ENCODE data around the gene OOSP3. TPM values are rescaled to one million over a fixed set of nuclear protein-coding genes. Genes with fewer than 3 reads are reported as not detected.

OOSP3 gene
- total and polyA plus RNA-seq, 2 donors (not counting 3 experiments of a cell fraction or from before 2014, with no cell fraction given), result not detected

DNA sequence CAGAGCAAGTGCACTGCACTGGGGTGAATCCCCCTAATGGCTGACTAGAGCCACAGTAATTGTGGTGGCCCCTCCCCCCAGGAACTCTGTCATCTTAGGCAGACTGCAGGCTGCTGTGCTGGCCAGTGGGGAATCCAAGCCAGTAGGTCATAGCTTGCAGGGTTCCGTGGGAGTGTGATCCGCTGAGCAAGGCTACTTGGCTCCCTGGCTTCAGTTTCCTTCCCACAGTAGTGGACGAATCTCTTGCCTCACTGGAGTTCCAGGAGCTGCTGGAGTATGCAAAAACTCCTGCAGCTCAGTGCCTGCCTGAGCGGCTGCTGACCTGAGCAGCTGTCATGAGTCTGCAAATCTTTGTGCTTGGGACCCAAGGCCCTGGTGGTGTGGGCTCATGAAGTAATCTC lies 13.2 kb downstream of the OOSP3 start:
- POLR2A ChIA-PET, result no interaction called here
- DNase-seq (ENCODE audit: low read depth, low spot score), result no peak

DNA sequence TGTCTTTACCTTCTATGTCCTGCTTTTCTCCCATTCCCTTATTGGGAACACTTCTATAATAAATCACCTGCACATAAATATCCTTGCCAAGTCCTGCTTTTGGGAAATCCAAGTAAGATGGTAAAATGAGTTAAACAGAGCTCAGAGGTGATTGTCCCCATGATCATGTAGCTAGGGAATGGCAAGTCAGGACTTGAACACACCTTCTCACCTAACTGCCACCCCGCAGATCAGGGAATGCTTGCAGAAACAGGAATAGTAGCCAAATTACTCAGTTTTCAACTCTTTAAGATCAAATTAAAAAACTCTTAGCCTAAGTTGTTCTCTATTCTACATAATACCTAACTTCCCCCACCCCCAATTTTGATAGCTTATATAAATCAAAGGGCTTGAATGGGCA lies 16.0 kb downstream of the OOSP3 start:
- peaks cover 0 to 3% of the 10 kb centered on the region in 2 experiments for H3K27me3 ChIP-seq (ENCODE audit: control insufficient read depth in 2 of 2, insufficient read depth in 2 of 2, low read length in 2 of 2)
- FAIRE-seq, result no peak
- ChIA-PET CTCF (interaction anchor here (1.1 to 2.9 kb wide), 2 partner anchors 24 to 30 kb away, joined by 3 to 14 read pairs; no protein-coding TSS in a partner anchor), POLR2A (no interaction called here)
- no peaks in the 10 kb centered on the region for H3K79me2 ChIP-seq (ENCODE audit: control insufficient read depth, insufficient read depth, low read length)
- TF ChIP-seq POLR2A (IDR thresholded peaks at IDR 0.05; ENCODE audit: low read depth, low read length), result no peak
- TF ChIP-seq, protein P1, sequence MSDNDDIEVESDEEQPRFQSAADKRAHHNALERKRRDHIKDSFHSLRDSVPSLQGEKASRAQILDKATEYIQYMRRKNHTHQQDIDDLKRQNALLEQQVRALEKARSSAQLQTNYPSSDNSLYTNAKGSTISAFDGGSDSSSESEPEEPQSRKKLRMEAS (IDR thresholded peaks at IDR 0.05; ENCODE audit: insufficient read depth, insufficient read length), result no peak
- TF ChIP-seq EZH2 (IDR thresholded peaks at IDR 0.05; ENCODE audit: borderline replicate concordance, low read depth, low read length, severe bottlenecking), result no peak
- TF ChIP-seq MYC (IDR thresholded peaks at IDR 0.05; ENCODE audit: low read depth, low read length), result no peak
- TF ChIP-seq, protein P2, sequence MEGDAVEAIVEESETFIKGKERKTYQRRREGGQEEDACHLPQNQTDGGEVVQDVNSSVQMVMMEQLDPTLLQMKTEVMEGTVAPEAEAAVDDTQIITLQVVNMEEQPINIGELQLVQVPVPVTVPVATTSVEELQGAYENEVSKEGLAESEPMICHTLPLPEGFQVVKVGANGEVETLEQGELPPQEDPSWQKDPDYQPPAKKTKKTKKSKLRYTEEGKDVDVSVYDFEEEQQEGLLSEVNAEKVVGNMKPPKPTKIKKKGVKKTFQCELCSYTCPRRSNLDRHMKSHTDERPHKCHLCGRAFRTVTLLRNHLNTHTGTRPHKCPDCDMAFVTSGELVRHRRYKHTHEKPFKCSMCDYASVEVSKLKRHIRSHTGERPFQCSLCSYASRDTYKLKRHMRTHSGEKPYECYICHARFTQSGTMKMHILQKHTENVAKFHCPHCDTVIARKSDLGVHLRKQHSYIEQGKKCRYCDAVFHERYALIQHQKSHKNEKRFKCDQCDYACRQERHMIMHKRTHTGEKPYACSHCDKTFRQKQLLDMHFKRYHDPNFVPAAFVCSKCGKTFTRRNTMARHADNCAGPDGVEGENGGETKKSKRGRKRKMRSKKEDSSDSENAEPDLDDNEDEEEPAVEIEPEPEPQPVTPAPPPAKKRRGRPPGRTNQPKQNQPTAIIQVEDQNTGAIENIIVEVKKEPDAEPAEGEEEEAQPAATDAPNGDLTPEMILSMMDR (IDR thresholded peaks at IDR 0.05; ENCODE audit: extremely low read depth in 1 of 2, insufficient read depth in 1 of 2, low read depth in 1 of 2, low read length in 2 of 2), result no peak
- TF ChIP-seq POLR2AphosphoS5 (IDR thresholded peaks at IDR 0.05; ENCODE audit: insufficient read depth, low read depth, low read length), result no peak
- TF ChIP-seq JUN (IDR thresholded peaks at IDR 0.05; ENCODE audit: borderline replicate concordance, insufficient read depth, insufficient read length, low read depth), result no peak
- TF ChIP-seq GATA2 (IDR thresholded peaks at IDR 0.05; ENCODE audit: insufficient read depth, insufficient read length, low read depth, low read length), result no peak
- TF ChIP-seq FOS (IDR thresholded peaks at IDR 0.05; ENCODE audit: borderline replicate concordance, insufficient read depth, low read length), result no peak
- H4K20me1 ChIP-seq (replicated peaks; ENCODE audit: control insufficient read depth, extremely low read depth, insufficient read depth, low read length), result no peaks in the 10 kb centered on the region
- no TSS peak for BruUV-seq (replicated peaks)
- no peaks in the 10 kb centered on the region for H3K36me3 ChIP-seq (ENCODE audit: control insufficient read depth in 2 of 2, extremely low read depth in 1 of 2, insufficient read depth in 2 of 2, low read length in 2 of 2)
- H2AFZ ChIP-seq (ENCODE audit: low read depth, low read length), result no peak overlapping the region
- no peak overlapping the region for H3K4me3 ChIP-seq (replicated peaks in 1 of 3; ENCODE audit: insufficient read depth in 1 of 3, low read depth in 1 of 3, low read length in 3 of 3)
- intact Hi-C loops (cut with micrococcal nuclease) (no loop called here), dilution Hi-C loops (cut with MboI; ENCODE audit: extremely low pct_ligation_motif_present, low sequenced_read_pairs) (no loop called here)
- no peak overlapping the region for H3K4me2 ChIP-seq (ENCODE audit: insufficient read depth, low read length)
- H3K9me1 ChIP-seq (replicated peaks; ENCODE audit: control insufficient read depth, extremely low read depth, insufficient read depth, low read length), result no peaks in the 10 kb centered on the region
- no peaks in the 10 kb centered on the region for H3K9me3 ChIP-seq (replicated peaks; ENCODE audit: control insufficient read depth, insufficient read depth, low read length)
- no peaks in the 10 kb centered on the region for H3K4me1 ChIP-seq (ENCODE audit: control insufficient read depth, extremely low read depth, insufficient read depth, low read length)
- no peak overlapping the region for H3K9ac ChIP-seq (replicated peaks; ENCODE audit: extremely low read depth, insufficient read depth, low read length)
- H3K27ac ChIP-seq (ENCODE audit: insufficient read depth, low read depth, low read length), result no peak overlapping the region
- no peak for DNase-seq (ENCODE audit: low read depth, low spot score)

More for the DNA sequence above, 13.2 kb downstream of the OOSP3 start:
- H3K4me2 ChIP-seq (ENCODE audit: insufficient read depth, low read length), result no peak overlapping the region
- no peaks in the 10 kb centered on the region for H3K9me3 ChIP-seq (replicated peaks; ENCODE audit: control insufficient read depth, insufficient read depth, low read length)
- H3K27ac ChIP-seq (ENCODE audit: insufficient read depth, low read depth, low read length), result no peak overlapping the region
- H3K4me3 ChIP-seq (replicated peaks in 1 of 3; ENCODE audit: insufficient read depth in 1 of 3, low read depth in 1 of 3, low read length in 3 of 3), result no peak overlapping the region
- H4K20me1 ChIP-seq (replicated peaks; ENCODE audit: control insufficient read depth, extremely low read depth, insufficient read depth, low read length), result no peaks in the 10 kb centered on the region
- no peaks in the 10 kb centered on the region for H3K4me1 ChIP-seq (ENCODE audit: control insufficient read depth, extremely low read depth, insufficient read depth, low read length)
- no peak overlapping the region for H2AFZ ChIP-seq (ENCODE audit: low read depth, low read length)
- dilution Hi-C loops (cut with MboI; ENCODE audit: extremely low pct_ligation_motif_present, low sequenced_read_pairs) (no loop called here), intact Hi-C loops (cut with micrococcal nuclease) (no loop called here)
- H3K79me2 ChIP-seq (ENCODE audit: control insufficient read depth, insufficient read depth, low read length), result no peaks in the 10 kb centered on the region
- H3K9me1 ChIP-seq (replicated peaks; ENCODE audit: control insufficient read depth, extremely low read depth, insufficient read depth, low read length), result no peaks in the 10 kb centered on the region
- no TSS peak for BruUV-seq (replicated peaks)
- H3K27me3 ChIP-seq (ENCODE audit: control insufficient read depth in 2 of 2, insufficient read depth in 2 of 2, low read length in 2 of 2), result peaks cover 0 to 3% of the 10 kb centered on the region in 2 experiments
- TF ChIP-seq, protein P2 (IDR thresholded peaks at IDR 0.05; ENCODE audit: extremely low read depth in 1 of 2, insufficient read depth in 1 of 2, low read depth in 1 of 2, low read length in 2 of 2), result no peak
- no peak overlapping the region for H3K9ac ChIP-seq (replicated peaks; ENCODE audit: extremely low read depth, insufficient read depth, low read length)
- CTCF ChIA-PET, result interaction anchor here (0.6 to 1.3 kb wide), 2 partner anchors 9 to 17 kb away, joined by 3 to 4 read pairs; no protein-coding TSS in a partner anchor
- no peaks in the 10 kb centered on the region for H3K36me3 ChIP-seq (ENCODE audit: control insufficient read depth in 2 of 2, extremely low read depth in 1 of 2, insufficient read depth in 2 of 2, low read length in 2 of 2)
- no peak for FAIRE-seq

All from endothelial cell of umbilical vein (primary cell).